Neural cell (in vitro differentiated cells): ENCODE data around the gene HACD4. TPM values are rescaled to one million over a fixed set of nuclear protein-coding genes. Genes with fewer than 3 reads are reported as not detected.

Experiments
- H2AFZ ChIP-seq: fragments of 200-600, 300-800 bp; sonication (generic), shearing (Covaris generic); 2 replicates; pipeline ENCODE4 v1.6.0; 2014; ENCODE audit warnings: low read depth, mild to moderate bottlenecking, antibody characterized with exemption, low read length, moderate library complexity
- H3F3A ChIP-seq: fragments of 200-600 bp; shearing (Covaris generic); 2 replicates; pipeline ENCODE4 v1.6.1; 2016; ENCODE audit warnings: mild to moderate bottlenecking, moderate library complexity, mixed read lengths, antibody characterized with exemption, low read length; ENCODE audit not compliant: insufficient read depth, poor library complexity, severe bottlenecking
- H3K27ac ChIP-seq: fragments of 200-600, 300-800 bp; sonication (generic), shearing (Covaris generic); 2 replicates; pipeline ENCODE4 v1.5.1; 2014; ENCODE audit warnings: mild to moderate bottlenecking, low read length, moderate library complexity
- H3K27me3 ChIP-seq: fragments of 300-800, 200-600 bp; sonication (generic), shearing (Covaris generic); 2 replicates; pipeline ENCODE4 v1.6.0; 2014; ENCODE audit warnings: mild to moderate bottlenecking, low read depth, low read length, moderate library complexity; ENCODE audit not compliant: insufficient read depth
- H3K36me3 ChIP-seq: fragments of 300-800, 200-600 bp; sonication (generic), shearing (Covaris generic); 2 replicates; pipeline ENCODE4 v1.5.1; 2014; ENCODE audit warnings: mild to moderate bottlenecking, antibody characterized with exemption, low read length, moderate library complexity; ENCODE audit not compliant: insufficient read depth
- H3K4me2 ChIP-seq: fragments of 300-800, 200-600 bp; sonication (generic), shearing (Covaris generic); 2 replicates; pipeline ENCODE4 v1.6.0; 2014; ENCODE audit warnings: mild to moderate bottlenecking, low read length
- H3K4me3 ChIP-seq: fragments of 300-800, 200-600 bp; sonication (generic), shearing (Covaris generic); 2 replicates; pipeline ENCODE4 v1.5.1; 2014; ENCODE audit warnings: mild to moderate bottlenecking, low read length, moderate library complexity
- H3K79me2 ChIP-seq: fragments of 200-600 bp; shearing (Covaris generic); replicated peaks from 2 replicates; pipeline ENCODE4 v1.6.0; 2014; ENCODE audit warnings: mild to moderate bottlenecking, low read length, moderate library complexity; ENCODE audit not compliant: insufficient read depth
- H3K9ac ChIP-seq: fragments of 300-800, 200-600 bp; sonication (generic), shearing (Covaris generic); 2 replicates; pipeline ENCODE4 v1.6.1; 2016; ENCODE audit warnings: mild to moderate bottlenecking, low read length, mixed read lengths
- H3K9me2 ChIP-seq: fragments of 200-600 bp; shearing (Covaris generic); 2 replicates; pipeline ENCODE4 v1.6.1; 2016; ENCODE audit warnings: mild to moderate bottlenecking, low read length, mixed read lengths; ENCODE audit not compliant: insufficient read depth
- H3K9me3 ChIP-seq: fragments of 200-600, 300-800 bp; sonication (generic), shearing (Covaris generic); 2 replicates; pipeline ENCODE4 v1.6.1; 2016; ENCODE audit warnings: mild to moderate bottlenecking, mixed run types, low read length, moderate library complexity, mixed read lengths
- H4K20me1 ChIP-seq: fragments of 200-600 bp; shearing (Covaris generic); 2 replicates; pipeline ENCODE4 v1.6.1; 2016; ENCODE audit warnings: mild to moderate bottlenecking, mixed run types; ENCODE audit not compliant: insufficient read depth
- EP300 ChIP-seq: fragments of 450-650 bp; conservative IDR thresholded peaks from 2 replicates; pipeline ENCODE4 v1.6.1; 2014; ENCODE audit warnings: antibody characterized with exemption, mild to moderate bottlenecking, moderate library complexity; ENCODE audit not compliant: poor library complexity, severe bottlenecking
- EZH2 ChIP-seq: fragments of 200-600, 300-800 bp; shearing (Covaris generic), sonication (generic); IDR thresholded peaks from 2 replicates; pipeline ENCODE4 v1.6.1; 2014; ENCODE audit warnings: antibody characterized with exemption, low read length, borderline replicate concordance, mild to moderate bottlenecking; ENCODE audit not compliant: insufficient read depth, poor library complexity, severe bottlenecking
- MXI1 ChIP-seq: fragments of 450-650 bp; conservative IDR thresholded peaks from 2 replicates; pipeline ENCODE4 v1.6.1; 2014; ENCODE audit warnings: antibody characterized with exemption, mild to moderate bottlenecking; ENCODE audit not compliant: poor library complexity, severe bottlenecking
- POLR2AphosphoS5 ChIP-seq: IDR thresholded peaks from 2 replicates; pipeline ENCODE4 v1.6.1; 2012
- RAD21 ChIP-seq: fragments of 450-650 bp; conservative IDR thresholded peaks from 2 replicates; pipeline ENCODE4 v1.6.1; 2014; ENCODE audit warnings: antibody characterized with exemption, mild to moderate bottlenecking, moderate library complexity
- SMC3 ChIP-seq: fragments of 450-650 bp; conservative IDR thresholded peaks from 2 replicates; pipeline ENCODE4 v1.6.1; 2014; ENCODE audit warnings: antibody characterized with exemption, mild to moderate bottlenecking, moderate library complexity; ENCODE audit not compliant: poor library complexity
- TAF1 ChIP-seq: IDR thresholded peaks from 2 replicates; pipeline ENCODE4 v1.6.1; 2012; ENCODE audit warnings: low read depth
- polyA plus RNA-seq: library from polyadenylated mRNA; depleted of rRNA; stranded (reverse); fragments of >200 nt; gene quantifications from 2 replicates; pipeline ENCODE4 v1.2.3, GENCODE V29; 2014
- TF ChIP-seq, protein P1 (sequence below): IDR thresholded peaks from 2 replicates; pipeline ENCODE4 v1.6.1; 2012; ENCODE audit warnings: borderline replicate concordance
- TF ChIP-seq, protein P2 (sequence below): fragments of 450-650 bp; IDR thresholded peaks from 2 replicates; pipeline ENCODE4 v1.5.1; 2014; ENCODE audit warnings: antibody characterized with exemption, mild to moderate bottlenecking, moderate library complexity; ENCODE audit not compliant: poor library complexity, severe bottlenecking

HACD4 gene
- polyA plus RNA-seq, 1 donor from 2014 or later = not detected

DNA sequence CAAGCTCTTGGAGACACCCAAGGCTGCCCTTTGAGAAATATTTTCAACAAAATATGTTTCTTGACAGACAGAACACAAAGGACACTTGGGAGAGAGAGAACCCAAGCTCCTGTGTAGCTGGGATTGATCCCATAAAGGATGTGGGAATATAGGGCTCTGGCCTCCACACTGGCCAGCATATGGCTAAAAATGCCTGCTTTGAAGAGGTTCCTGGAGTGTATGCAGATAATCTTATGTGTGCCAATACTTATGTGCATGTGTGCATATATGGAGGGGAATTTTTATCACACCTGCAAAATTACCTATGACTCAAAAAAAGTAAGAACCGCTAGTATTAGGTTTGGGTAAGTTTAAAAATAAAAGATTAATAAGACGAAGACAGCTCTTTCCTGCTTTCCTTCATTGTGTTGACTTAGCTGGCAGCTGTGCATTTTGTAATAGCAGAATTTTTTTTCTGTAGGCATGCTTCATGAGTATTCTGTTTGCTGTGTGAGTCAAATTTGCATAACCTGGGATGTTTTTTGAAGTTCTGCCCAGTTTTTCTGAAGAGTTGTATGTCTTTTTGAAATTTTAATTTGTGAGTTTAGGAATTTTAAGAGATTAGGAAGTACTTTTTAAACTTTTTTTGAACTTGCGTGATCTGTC lies 42.6 kb downstream of the HACD4 start:
- no peak overlapping the region for H3K4me3 ChIP-seq
- H3F3A ChIP-seq = no peaks in the 10 kb centered on the region
- H3K9me2 ChIP-seq = no peaks in the 10 kb centered on the region
- no peaks in the 10 kb centered on the region for H3K79me2 ChIP-seq
- no peak overlapping the region for H3K4me2 ChIP-seq
- no peaks in the 10 kb centered on the region for H4K20me1 ChIP-seq
- no peak overlapping the region for H3K27ac ChIP-seq
- no peaks in the 10 kb centered on the region for H3K9me3 ChIP-seq
- H3K36me3 ChIP-seq = peaks cover 11% of the 10 kb centered on the region
- no peaks in the 10 kb centered on the region for H3K27me3 ChIP-seq
- H3K9ac ChIP-seq = no peak overlapping the region
- TF ChIP-seq MXI1 (no peak), EZH2 (no peak), TAF1 (no peak), RAD21 (no peak), EP300 (no peak), POLR2AphosphoS5 (no peak), SMC3 (no peak)
- TF ChIP-seq, protein P1, sequence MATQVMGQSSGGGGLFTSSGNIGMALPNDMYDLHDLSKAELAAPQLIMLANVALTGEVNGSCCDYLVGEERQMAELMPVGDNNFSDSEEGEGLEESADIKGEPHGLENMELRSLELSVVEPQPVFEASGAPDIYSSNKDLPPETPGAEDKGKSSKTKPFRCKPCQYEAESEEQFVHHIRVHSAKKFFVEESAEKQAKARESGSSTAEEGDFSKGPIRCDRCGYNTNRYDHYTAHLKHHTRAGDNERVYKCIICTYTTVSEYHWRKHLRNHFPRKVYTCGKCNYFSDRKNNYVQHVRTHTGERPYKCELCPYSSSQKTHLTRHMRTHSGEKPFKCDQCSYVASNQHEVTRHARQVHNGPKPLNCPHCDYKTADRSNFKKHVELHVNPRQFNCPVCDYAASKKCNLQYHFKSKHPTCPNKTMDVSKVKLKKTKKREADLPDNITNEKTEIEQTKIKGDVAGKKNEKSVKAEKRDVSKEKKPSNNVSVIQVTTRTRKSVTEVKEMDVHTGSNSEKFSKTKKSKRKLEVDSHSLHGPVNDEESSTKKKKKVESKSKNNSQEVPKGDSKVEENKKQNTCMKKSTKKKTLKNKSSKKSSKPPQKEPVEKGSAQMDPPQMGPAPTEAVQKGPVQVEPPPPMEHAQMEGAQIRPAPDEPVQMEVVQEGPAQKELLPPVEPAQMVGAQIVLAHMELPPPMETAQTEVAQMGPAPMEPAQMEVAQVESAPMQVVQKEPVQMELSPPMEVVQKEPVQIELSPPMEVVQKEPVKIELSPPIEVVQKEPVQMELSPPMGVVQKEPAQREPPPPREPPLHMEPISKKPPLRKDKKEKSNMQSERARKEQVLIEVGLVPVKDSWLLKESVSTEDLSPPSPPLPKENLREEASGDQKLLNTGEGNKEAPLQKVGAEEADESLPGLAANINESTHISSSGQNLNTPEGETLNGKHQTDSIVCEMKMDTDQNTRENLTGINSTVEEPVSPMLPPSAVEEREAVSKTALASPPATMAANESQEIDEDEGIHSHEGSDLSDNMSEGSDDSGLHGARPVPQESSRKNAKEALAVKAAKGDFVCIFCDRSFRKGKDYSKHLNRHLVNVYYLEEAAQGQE = no peak
- TF ChIP-seq, protein P2, sequence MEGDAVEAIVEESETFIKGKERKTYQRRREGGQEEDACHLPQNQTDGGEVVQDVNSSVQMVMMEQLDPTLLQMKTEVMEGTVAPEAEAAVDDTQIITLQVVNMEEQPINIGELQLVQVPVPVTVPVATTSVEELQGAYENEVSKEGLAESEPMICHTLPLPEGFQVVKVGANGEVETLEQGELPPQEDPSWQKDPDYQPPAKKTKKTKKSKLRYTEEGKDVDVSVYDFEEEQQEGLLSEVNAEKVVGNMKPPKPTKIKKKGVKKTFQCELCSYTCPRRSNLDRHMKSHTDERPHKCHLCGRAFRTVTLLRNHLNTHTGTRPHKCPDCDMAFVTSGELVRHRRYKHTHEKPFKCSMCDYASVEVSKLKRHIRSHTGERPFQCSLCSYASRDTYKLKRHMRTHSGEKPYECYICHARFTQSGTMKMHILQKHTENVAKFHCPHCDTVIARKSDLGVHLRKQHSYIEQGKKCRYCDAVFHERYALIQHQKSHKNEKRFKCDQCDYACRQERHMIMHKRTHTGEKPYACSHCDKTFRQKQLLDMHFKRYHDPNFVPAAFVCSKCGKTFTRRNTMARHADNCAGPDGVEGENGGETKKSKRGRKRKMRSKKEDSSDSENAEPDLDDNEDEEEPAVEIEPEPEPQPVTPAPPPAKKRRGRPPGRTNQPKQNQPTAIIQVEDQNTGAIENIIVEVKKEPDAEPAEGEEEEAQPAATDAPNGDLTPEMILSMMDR = no peak
- H2AFZ ChIP-seq = no peak overlapping the region

DNA sequence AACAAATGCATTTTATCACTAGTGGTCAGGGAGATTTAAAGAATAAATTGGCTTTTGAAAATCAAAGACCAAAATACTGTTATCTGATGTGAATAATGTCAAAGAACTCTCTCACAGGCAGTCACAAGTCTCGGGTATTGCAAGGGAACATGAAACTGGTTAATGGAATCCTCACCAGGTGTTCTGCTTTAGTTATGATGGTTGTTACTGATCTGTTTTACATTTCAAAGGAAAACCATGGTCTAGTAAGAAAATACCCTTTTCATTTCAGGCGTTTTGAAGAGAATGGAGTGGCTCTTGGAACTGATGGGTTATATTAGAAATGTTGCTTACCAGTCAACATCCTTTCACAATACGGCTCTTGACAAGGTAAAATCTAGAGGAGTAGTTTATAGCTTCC lies 43.4 kb downstream of the HACD4 start:
- no peak overlapping the region for H3K9ac ChIP-seq
- no peaks in the 10 kb centered on the region for H3K79me2 ChIP-seq
- TF ChIP-seq POLR2AphosphoS5 (peak; percentile 74), SMC3 (no peak), EP300 (peak; percentile 65)
- TF ChIP-seq, protein P1 = no peak
- TF ChIP-seq, protein P2 = no peak
- H3F3A ChIP-seq = no peaks in the 10 kb centered on the region
- H2AFZ ChIP-seq = no peak overlapping the region
- no peaks in the 10 kb centered on the region for H3K9me2 ChIP-seq
- no peak overlapping the region for H3K27ac ChIP-seq
- no peak overlapping the region for H3K4me3 ChIP-seq
- H3K4me2 ChIP-seq = no peak overlapping the region
- H3K9me3 ChIP-seq = no peaks in the 10 kb centered on the region
- no peaks in the 10 kb centered on the region for H3K27me3 ChIP-seq
- peaks cover 11% of the 10 kb centered on the region for H3K36me3 ChIP-seq
- H4K20me1 ChIP-seq = no peaks in the 10 kb centered on the region
